Choroid plexus epithelial cell (primary cell): Measurements from ENCODE around the gene GATD1.
A peak's percentile ranks its signal among the peaks of the same experiment; 100 is the strongest.

Source experiments
- DNase-seq: peaks from one replicate; pipeline ENCODE4 v3.0.0-alpha.2; 2010; ENCODE audit warnings: low read depth
- H3K4me3 ChIP-seq: 2 replicates; pipeline ENCODE4 v1.5.1; 2011; ENCODE audit warnings: low read depth, mild to moderate bottlenecking, control low read depth, low read length, moderate library complexity
- CTCF ChIP-seq: conservative IDR thresholded peaks from 2 replicates; pipeline ENCODE4 v1.5.1; 2011; ENCODE audit warnings: low read depth, mild to moderate bottlenecking, control low read depth, inconsistent platforms, low read length, moderate library complexity

GATD1 gene

DNA sequence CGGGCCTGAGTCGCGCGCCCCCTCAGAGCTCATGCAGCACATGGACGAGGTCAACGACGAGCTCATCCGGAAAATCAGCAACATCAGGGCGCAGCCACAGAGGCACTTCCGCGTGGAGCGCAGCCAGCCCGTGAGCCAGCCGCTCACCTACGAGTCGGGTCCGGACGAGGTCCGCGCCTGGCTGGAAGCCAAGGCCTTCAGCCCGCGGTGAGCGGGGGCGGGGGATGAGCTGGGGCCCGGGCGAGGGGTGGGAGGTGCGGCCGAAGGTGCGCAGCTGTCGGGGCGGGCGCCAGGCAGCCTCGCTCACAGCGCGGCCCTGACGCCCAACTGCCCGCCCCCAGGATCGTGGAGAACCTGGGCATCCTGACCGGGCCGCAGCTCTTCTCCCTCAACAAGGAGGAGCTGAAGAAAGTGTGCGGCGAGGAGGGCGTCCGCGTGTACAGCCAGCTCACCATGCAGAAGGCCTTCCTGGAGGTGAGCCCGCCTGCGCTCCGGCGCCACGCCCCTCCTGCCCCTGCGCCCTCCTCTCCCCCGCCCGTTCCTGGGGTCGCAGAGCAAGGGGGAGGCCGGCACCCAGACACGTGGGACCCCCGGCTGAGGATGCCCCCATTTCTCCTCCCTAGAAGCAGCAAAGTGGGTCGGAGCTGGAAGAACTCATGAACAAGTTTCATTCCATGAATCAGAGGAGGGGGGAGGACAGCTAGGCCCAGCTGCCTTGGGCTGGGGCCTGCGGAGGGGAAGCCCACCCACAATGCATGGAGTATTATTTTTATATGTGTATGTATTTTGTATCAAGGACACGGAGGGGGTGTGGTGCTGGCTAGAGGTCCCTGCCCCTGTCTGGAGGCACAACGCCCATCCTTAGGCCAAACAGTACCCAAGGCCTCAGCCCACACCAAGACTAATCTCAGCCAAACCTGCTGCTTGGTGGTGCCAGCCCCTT, 50.7 kb downstream of the GATD1 start:
- DNase-seq: peak; percentile 37
- TF ChIP-seq CTCF: no peak
- peak overlapping the region; percentile 24 for H3K4me3 ChIP-seq

DNA sequence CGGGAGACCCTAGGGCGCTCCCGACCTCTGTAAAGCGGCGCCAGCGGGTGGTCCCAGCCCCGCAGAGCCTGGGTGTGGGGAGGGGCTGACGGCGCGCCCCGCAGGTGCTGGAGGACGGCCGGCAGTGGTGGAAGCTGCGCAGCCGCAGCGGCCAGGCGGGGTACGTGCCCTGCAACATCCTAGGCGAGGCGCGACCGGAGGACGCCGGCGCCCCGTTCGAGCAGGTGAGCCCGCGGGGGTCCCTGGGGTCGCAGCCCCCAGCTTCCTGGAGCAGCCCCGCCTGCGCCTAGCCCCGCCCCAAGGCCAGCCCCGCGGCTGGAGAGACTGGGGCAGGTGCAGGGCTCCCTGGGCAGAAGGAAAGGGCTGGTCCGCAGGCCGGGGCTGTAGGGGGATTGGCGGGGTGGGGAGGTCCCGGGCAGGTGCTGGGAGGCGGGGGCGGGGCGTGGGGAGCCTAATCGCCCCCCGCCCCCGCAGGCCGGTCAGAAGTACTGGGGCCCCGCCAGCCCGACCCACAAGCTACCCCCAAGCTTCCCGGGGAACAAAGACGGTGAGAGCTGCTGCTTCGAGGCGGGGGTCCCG, 51.6 kb downstream of the GATD1 start:
- DNase-seq: no peak
- no peak for TF ChIP-seq CTCF
- no peak overlapping the region for H3K4me3 ChIP-seq

DNA sequence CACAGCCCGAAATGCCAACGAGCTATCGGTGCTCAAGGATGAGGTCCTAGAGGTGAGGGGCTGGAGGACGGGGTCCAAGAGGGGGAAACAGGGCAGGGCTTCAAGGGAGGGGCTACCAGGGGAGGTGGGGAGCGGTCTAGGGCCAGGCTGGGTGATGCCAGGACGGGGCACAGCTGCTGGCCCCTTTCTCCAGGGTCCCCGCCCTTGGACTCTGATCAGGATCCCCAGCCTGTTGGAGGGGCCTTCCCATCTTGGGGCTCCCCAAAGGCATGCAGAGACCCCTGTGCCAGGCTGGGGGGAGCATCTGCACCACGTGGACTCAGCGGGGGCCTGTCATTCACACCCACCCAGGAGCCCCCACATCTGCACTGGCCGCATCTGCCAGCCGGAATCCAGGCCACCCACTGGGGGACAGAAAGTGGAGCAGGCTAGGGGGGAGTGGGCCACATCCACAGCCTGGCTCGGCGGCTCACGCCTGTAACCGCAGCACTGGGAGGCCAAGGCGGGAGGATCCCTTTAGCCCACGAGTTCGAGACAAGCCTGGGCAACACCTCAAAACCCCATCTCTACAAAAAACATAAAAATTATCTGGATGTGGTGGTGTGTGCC, 52.4 kb downstream of the GATD1 start:
- no peak for DNase-seq
- no peak overlapping the region for H3K4me3 ChIP-seq
- TF ChIP-seq CTCF: no peak

GRCh38 chr11:724049-724777, 53.1 kb downstream of the GATD1 start:
- H3K4me3 ChIP-seq: no peak overlapping the region
- no peak for TF ChIP-seq CTCF
- no peak for DNase-seq

DNA sequence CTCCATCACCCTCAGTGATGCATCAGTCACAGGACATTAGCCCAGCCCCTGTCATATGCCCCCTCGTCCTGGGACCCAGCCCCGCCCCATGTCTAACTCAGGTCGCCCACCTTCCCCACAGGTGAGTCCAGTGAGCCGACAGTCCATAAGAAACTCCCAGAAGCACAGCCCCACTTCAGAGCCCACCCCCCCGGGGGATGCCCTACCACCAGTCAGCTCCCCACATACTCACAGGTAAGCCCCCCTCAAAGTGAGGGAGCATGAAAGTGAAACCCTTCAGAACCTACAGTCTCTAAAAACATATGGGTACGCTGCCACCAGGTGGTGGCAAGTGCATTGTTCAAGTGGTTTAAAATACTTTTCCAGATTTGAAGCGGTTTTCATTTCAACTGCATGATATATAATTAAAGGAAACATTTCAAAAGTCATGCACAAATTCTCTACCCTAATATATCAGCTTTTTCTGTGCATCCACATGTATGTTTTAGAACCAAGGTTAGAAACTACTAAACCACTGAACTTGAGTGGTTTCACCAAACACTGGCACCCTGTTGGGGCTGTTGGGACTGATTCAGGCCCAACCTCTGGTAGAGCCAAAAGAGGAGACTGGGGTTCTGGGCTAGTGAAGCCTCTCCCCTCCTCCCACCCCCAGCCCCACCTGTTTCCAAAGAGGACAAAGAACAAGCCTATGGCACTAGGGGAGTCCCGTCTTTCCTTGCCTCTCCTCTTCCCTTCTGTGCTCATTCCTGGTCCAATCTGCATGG, 54.0 kb downstream of the GATD1 start:
- no peak overlapping the region for H3K4me3 ChIP-seq
- TF ChIP-seq CTCF: peak; percentile 71
- DNase-seq: peak; percentile 80

- no peak overlapping the region for H3K4me3 ChIP-seq
- no peak for TF ChIP-seq CTCF
- no peak for DNase-seq
Observed at GRCh38 chr11:722346-722811, 54.9 kb downstream of the GATD1 start.
